GM23248 (cell line): ENCODE data around the gene TSPEAR. TPM values are rescaled to one million over a fixed set of nuclear protein-coding genes. Genes with fewer than 3 reads are reported as not detected.

Experiments used
- DNase-seq: peaks from one replicate; pipeline ENCODE4 v3.0.0-alpha.2; 2015
- H2AFZ ChIP-seq: fragments of 200-600 bp; sonication (generic); 2 replicates; pipeline ENCODE4 v1.6.1; 2016; ENCODE audit warnings: antibody characterized with exemption
- H3F3A ChIP-seq: fragments of 200-600 bp; sonication (generic); 2 replicates; pipeline ENCODE4 v1.6.1; 2016; ENCODE audit warnings: mild to moderate bottlenecking, antibody characterized with exemption, mixed run types; ENCODE audit not compliant: insufficient read depth
- H3K27ac ChIP-seq: fragments of 200-600 bp; sonication (generic); 2 replicates; pipeline ENCODE4 v1.5.1; 2016; ENCODE audit warnings: mild to moderate bottlenecking
- H3K27me3 ChIP-seq: fragments of 200-600 bp; sonication (generic); replicated peaks from 2 replicates; pipeline ENCODE4 v1.6.1; 2016; ENCODE audit warnings: mild to moderate bottlenecking; ENCODE audit not compliant: insufficient read depth
- H3K36me3 ChIP-seq: fragments of 200-600 bp; sonication (generic); 2 replicates; pipeline ENCODE4 v1.6.1; 2016; ENCODE audit warnings: low read depth, mild to moderate bottlenecking
- H3K4me1 ChIP-seq: fragments of 200-600 bp; sonication (generic); 2 replicates; pipeline ENCODE4 v1.6.1; 2016; ENCODE audit warnings: mild to moderate bottlenecking; ENCODE audit not compliant: insufficient read depth
- H3K4me2 ChIP-seq: fragments of 200-600 bp; sonication (generic); one replicate; pipeline ENCODE4 v1.6.1; 2016; ENCODE audit warnings: mild to moderate bottlenecking; ENCODE audit not compliant: unreplicated experiment
- H3K4me3 ChIP-seq: fragments of 200-600 bp; sonication (generic); 2 replicates; pipeline ENCODE4 v1.5.1; 2016; ENCODE audit warnings: mild to moderate bottlenecking
- H3K79me2 ChIP-seq: fragments of 200-600 bp; sonication (generic); 2 replicates; pipeline ENCODE4 v1.6.1; 2016; ENCODE audit warnings: mild to moderate bottlenecking; ENCODE audit not compliant: insufficient read depth
- H3K9ac ChIP-seq: fragments of 200-600 bp; sonication (generic); 2 replicates; pipeline ENCODE4 v1.6.1; 2016; ENCODE audit warnings: mild to moderate bottlenecking
- H3K9me2 ChIP-seq: fragments of 200-600 bp; sonication (generic); 2 replicates; pipeline ENCODE4 v1.6.1; 2016; ENCODE audit warnings: mixed run types, mild to moderate bottlenecking, moderate library complexity; ENCODE audit not compliant: insufficient read depth
- H3K9me3 ChIP-seq: fragments of 200-600 bp; sonication (generic); one replicate; pipeline ENCODE4 v1.6.1; 2017; ENCODE audit warnings: low read depth
- H4K20me1 ChIP-seq: fragments of 200-600 bp; sonication (generic); 2 replicates; pipeline ENCODE4 v1.6.0; 2016; ENCODE audit not compliant: insufficient read depth
- EZH2 ChIP-seq: fragments of 200-600 bp; sonication (generic); IDR thresholded peaks from 2 replicates; pipeline ENCODE4 v1.6.1; 2018; ENCODE audit warnings: antibody characterized with exemption, mild to moderate bottlenecking; ENCODE audit not compliant: insufficient read depth, poor library complexity, severe bottlenecking
- EZH2phosphoT487 ChIP-seq: fragments of 200-600 bp; sonication (generic); IDR thresholded peaks from 2 replicates; pipeline ENCODE4 v1.6.1; 2018; ENCODE audit warnings: antibody characterized with exemption, moderate library complexity, mild to moderate bottlenecking, low read depth; ENCODE audit not compliant: insufficient read depth
- WGBS, 2 experiments: methylation state at CpG; one replicate each; pipeline ENCODE4 v1.1.6; 2015 to 2017; ENCODE audit warnings: low lambda C conversion rate in 2 of 2, low coverage in 1 of 2; ENCODE audit errors: missing lambda C conversion rate in 2 of 2; 5-methylcytosine and 5-hydroxymethylcytosine counted together
- in situ Hi-C: fragments of 300-500 bp; cut with MboI; formaldehyde crosslinking; loops from 2 replicates; pipeline ENCODE4 v1.15.0; 2020
- polyA plus RNA-seq: library from polyadenylated mRNA; unstranded; fragments of >200 nt; fragmentation: Nextera tagmentation; extraction: Ambion mirVana; gene quantifications from 2 replicates; pipeline ENCODE4 v1.2.1, GENCODE V29; 2016
- total RNA-seq: library from RNA; depleted of rRNA; stranded (reverse); fragments of >200 nt; shearing (Covaris generic); gene quantifications from 2 replicates; pipeline ENCODE4 v1.2.3, GENCODE V29; 2014

The TSPEAR gene
- total and polyA plus RNA-seq, 2 experiments from 2014 or later: not detected

DNA sequence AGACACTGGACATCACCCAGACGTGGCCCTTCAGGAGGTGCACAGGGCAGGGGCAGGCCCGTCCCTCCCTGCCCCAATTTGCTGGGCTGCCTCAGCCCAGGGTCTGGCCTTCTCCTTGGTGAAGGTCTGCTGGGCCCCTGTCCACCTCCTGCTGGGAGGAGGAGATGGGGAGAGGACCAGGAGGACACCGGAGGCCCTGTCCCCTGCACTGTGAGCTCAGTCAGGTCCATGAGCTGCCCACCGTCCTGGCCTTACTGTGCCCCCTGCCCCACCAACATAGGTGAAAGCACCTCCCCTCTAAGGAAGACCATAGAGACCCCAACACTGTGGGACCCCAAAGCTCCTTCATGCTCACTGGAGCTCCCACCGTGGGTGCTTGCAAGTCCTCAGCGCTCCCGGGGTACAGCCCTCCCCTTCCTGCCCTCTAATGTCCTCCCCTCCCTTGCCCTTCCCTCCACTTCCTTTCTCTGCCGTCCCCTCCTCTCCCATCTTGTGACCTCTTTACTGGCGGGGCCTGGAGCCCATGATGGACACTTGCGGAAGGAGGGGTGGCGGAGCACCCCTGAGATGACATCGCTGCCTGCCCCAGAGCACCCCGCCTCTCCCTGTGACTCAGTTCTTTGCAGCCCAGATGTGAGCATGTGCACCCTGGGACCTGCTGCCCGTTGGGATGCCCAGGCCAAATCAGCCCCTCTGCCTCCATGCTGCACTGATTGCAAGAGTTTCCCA is 251.5 kb downstream of the TSPEAR start:
- Histone ChIP-seq H3K27me3 (no peaks in the 10 kb centered on the region), H3K4me3 (no peak overlapping the region), H3K4me2 (no peak overlapping the region), H3K79me2 (no peaks in the 10 kb centered on the region), H3K9ac (no peak overlapping the region), H4K20me1 (no peaks in the 10 kb centered on the region), H3K27ac (no peak overlapping the region), H3F3A (no peaks in the 10 kb centered on the region), H3K4me1 (no peaks in the 10 kb centered on the region), H2AFZ (no peak overlapping the region), H3K9me2 (no peaks in the 10 kb centered on the region), H3K36me3 (no peaks in the 10 kb centered on the region), H3K9me3 (no peaks in the 10 kb centered on the region)
- no peak for TF ChIP-seq EZH2
- no peak for TF ChIP-seq EZH2phosphoT487
- WGBS, 2 experiments: 57 to 63% methylated on average over 11 to 14 of the region's 14 CpGs
- no peak for DNase-seq
- in situ Hi-C loops: no loop called here

DNA sequence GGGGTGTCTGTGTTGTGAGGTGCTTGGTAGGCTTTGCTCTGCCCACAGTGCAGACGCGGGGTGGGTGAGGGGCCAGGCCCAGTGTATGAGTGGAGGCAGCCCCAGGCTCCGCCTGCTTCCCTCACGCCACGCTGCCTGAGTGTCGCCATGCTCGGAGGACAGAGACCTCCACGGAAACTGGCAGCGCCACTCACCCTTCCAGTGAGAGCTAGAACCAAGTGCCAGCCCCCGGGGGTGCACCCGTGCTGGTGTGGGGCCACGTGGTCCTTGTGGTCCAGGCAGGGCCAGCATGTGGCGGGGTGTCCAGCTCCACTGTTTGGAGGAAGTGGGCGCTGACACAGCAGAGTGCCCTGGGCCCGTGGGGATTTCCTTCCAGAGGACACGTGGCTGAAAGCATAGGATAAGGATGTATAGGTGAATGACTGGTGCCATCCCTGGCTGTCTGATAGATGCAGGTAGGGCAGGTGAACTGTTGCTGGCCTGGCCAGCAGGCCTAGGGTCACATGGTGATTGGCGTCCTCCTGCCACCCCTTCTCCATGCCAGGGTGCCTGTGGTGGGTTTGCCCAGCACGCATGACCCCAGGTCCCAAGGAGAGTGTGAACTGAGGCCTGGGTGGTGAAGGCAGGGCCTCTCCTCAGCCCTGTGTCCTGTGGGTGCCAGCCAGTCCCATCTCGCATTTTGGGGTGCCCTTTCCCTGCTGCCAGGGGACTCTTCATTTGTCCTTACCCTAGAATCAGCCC is 252.2 kb downstream of the TSPEAR start:
- WGBS, 2 experiments: 77 to 78% methylated on average over 19 of the region's 19 CpGs
- H3K9ac ChIP-seq: no peak overlapping the region
- H3K27ac ChIP-seq: no peak overlapping the region
- H4K20me1 ChIP-seq: no peaks in the 10 kb centered on the region
- no peak overlapping the region for H2AFZ ChIP-seq
- no peaks in the 10 kb centered on the region for H3K27me3 ChIP-seq
- H3K4me1 ChIP-seq: no peaks in the 10 kb centered on the region
- DNase-seq: no peak
- no peak for TF ChIP-seq EZH2
- no peak for TF ChIP-seq EZH2phosphoT487
- H3K9me2 ChIP-seq: no peaks in the 10 kb centered on the region
- H3F3A ChIP-seq: peaks cover 5% of the 10 kb centered on the region; the same call in 1 of the 2 replicates
- no peaks in the 10 kb centered on the region for H3K79me2 ChIP-seq
- H3K4me3 ChIP-seq: no peak overlapping the region
- in situ Hi-C loops: no loop called here
- H3K9me3 ChIP-seq: no peaks in the 10 kb centered on the region
- H3K4me2 ChIP-seq: no peak overlapping the region
- no peaks in the 10 kb centered on the region for H3K36me3 ChIP-seq

DNA sequence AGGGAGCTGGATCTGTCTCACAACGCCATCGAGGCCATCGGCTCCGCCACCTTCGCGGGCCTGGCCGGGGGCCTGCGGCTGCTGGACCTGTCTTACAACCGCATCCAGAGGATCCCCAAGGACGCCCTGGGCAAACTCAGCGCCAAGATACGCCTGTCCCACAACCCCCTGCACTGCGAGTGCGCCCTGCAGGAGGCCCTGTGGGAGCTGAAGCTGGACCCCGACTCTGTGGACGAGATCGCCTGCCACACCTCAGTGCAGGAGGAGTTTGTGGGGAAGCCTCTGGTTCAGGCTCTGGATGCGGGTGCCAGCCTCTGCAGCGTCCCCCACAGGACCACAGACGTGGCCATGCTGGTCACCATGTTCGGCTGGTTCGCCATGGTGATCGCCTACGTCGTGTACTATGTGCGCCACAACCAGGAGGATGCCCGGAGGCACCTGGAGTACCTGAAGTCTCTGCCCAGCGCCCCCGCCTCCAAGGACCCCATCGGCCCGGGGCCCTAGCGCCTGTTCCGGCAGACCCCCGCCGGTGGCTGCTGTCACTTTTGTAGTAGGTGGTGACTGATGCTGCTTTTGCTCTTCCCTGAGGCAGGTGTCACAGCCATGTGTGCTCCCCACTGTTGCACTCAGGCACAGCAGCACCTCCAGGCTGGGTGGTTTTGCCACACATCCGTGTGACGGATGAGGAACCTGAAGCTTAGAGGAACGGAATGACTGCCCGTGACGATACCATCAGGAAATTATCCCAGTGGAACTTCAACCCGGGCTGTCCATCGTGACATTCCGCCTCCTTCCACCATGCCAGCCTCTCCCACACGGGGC is 254.2 kb downstream of the TSPEAR start:
- Histone ChIP-seq H3K27ac (no peak overlapping the region), H3K4me1 (no peaks in the 10 kb centered on the region), H3K9me2 (no peaks in the 10 kb centered on the region), H3K4me2 (no peak overlapping the region), H3F3A (peaks cover 11% of the 10 kb centered on the region; the same call in 1 of the 2 replicates), H3K79me2 (no peaks in the 10 kb centered on the region), H3K27me3 (no peaks in the 10 kb centered on the region; the same call in 1 of the 2 replicates), H3K9ac (no peak overlapping the region), H3K9me3 (no peaks in the 10 kb centered on the region), H4K20me1 (no peaks in the 10 kb centered on the region), H2AFZ (no peak overlapping the region), H3K36me3 (no peaks in the 10 kb centered on the region), H3K4me3 (no peak overlapping the region)
- 91 to 94% methylated on average over 40 to 44 of the region's 44 CpGs for WGBS, 2 experiments
- no peak for TF ChIP-seq EZH2phosphoT487
- no peak for TF ChIP-seq EZH2
- no peak for DNase-seq
- in situ Hi-C loops: no loop called here
